ENCODE results near the gene EFNA5.

EFNA5 gene

GRCh38 chr5:107512029-107512428 is 158.7 kb downstream of the EFNA5 start:
- no peak for TF ChIP-seq CTCF (IDR thresholded peaks at IDR 0.05; ENCODE audit: low read depth, low read length, missing control alignments)
- H3K4me3 ChIP-seq (ENCODE audit: low read depth, low read length) = no peak overlapping the region
- no peak for DNase-seq (ENCODE audit: low read depth)

- no peak for TF ChIP-seq CTCF (IDR thresholded peaks at IDR 0.05; ENCODE audit: low read depth, low read length, missing control alignments)
- no peak for DNase-seq (ENCODE audit: low read depth)
- H3K4me3 ChIP-seq (ENCODE audit: low read depth, low read length) = no peak overlapping the region
Observed at GRCh38 chr5:107510125-107510524, 160.6 kb downstream of the EFNA5 start.

GRCh38 chr5:107508097-107508496 is 162.6 kb downstream of the EFNA5 start:
- H3K4me3 ChIP-seq (ENCODE audit: low read depth, low read length) = no peak overlapping the region
- no peak for TF ChIP-seq CTCF (IDR thresholded peaks at IDR 0.05; ENCODE audit: low read depth, low read length, missing control alignments)
- no peak for DNase-seq (ENCODE audit: low read depth)

GRCh38 chr5:107505763-107506534 is 164.8 kb downstream of the EFNA5 start:
- TF ChIP-seq CTCF (IDR thresholded peaks at IDR 0.05; ENCODE audit: low read depth, low read length, missing control alignments) = no peak
- DNase-seq (ENCODE audit: low read depth) = no peak
- no peak overlapping the region for H3K4me3 ChIP-seq (ENCODE audit: low read depth, low read length)

GRCh38 chr5:107504424-107504823 is 166.3 kb downstream of the EFNA5 start:
- TF ChIP-seq CTCF (IDR thresholded peaks at IDR 0.05; ENCODE audit: low read depth, low read length, missing control alignments) = no peak
- DNase-seq (ENCODE audit: low read depth) = no peak
- H3K4me3 ChIP-seq (ENCODE audit: low read depth, low read length) = no peak overlapping the region

GRCh38 chr5:107502676-107503060 is 168.1 kb downstream of the EFNA5 start:
- H3K4me3 ChIP-seq (ENCODE audit: low read depth, low read length) = no peak overlapping the region

More at GRCh38 chr5:107502676-107503060, 168.1 kb downstream of the EFNA5 start:
- TF ChIP-seq CTCF (IDR thresholded peaks at IDR 0.05; ENCODE audit: low read depth, low read length, missing control alignments) = no peak
- no peak for DNase-seq (ENCODE audit: low read depth)

Measured in GM12864 (cell line).